HG03045 (cell line): ENCODE data around the gene PPP4R3B.

Experiments
- ATAC-seq: cut with Tn5 transposase; IDR thresholded peaks from one replicate; pipeline ENCODE4 v1.9.1; 2021; ENCODE audit warnings: mild to moderate bottlenecking, moderate library complexity; ENCODE audit not compliant: unreplicated experiment

PPP4R3B gene

GRCh38 chr2:55617175-55618024, at the start of gene PPP4R3B:
PPP4R3B (minus strand) TSS chr2:55617622; CDS start chr2:55617285, 337 bp downstream.
- peak; percentile 85 for ATAC-seq

DNA sequence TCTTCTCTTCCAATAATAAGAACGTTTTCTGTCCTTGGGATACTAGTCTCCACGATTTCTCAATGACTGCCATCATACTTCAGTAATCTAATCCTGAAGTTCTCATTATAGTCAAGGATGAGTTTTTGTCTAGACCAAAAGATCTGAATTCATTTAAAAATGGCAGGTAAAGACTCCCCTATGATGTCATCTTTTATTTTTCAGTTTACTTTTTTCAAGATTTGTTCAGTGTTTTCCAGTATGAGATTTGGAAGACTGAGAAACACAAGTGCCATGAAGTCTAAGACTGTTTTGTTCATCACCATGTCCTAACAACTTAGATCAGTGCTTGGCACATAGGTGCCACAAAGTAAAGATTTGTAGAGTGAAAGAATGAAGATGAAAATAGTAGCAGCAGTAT, 35.8 kb upstream of the PPP4R3B start:
- no peak for ATAC-seq

- ATAC-seq, result no peak
These were observed 31.8 kb upstream of the PPP4R3B start for GRCh38 chr2:55649211-55649610.

DNA sequence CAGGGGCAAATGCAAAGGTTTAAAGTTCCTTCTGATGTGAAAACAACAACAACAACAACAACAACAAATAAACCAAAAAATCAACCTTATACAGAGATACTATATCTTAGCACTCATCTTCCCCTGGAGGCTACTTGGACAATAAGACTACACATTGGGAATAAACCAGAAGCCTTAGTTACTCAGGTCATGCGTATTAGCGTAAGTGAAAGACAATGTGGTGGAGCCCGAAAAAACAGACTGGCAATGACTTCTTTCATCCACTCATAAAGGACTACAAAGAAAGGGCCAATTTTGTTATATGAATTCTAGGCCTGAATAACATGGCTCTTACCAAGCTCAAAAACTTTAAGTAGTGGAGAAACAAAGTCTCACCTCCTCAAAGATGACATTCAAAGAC, 19.4 kb upstream of the PPP4R3B start:
- ATAC-seq, result no peak

DNA sequence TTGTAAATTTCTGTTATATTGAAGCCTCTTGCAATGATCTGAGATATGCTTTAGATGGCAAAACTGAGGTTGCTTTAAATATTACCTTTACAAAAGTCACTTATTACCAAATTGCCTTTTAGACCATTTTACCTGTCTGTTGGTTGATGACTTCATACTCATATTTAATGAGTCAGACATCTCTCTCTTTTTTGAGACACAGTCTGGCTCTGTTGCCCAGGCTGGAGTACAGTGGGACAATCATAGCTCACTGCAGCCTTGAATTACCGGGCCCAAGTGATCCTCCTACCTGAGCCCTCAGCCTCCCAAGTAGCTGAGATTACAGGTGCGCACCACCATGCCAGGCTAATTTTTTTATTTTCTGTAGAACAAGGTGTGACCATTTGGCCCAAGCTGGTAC, 11.5 kb upstream of the PPP4R3B start:
- no peak for ATAC-seq

DNA sequence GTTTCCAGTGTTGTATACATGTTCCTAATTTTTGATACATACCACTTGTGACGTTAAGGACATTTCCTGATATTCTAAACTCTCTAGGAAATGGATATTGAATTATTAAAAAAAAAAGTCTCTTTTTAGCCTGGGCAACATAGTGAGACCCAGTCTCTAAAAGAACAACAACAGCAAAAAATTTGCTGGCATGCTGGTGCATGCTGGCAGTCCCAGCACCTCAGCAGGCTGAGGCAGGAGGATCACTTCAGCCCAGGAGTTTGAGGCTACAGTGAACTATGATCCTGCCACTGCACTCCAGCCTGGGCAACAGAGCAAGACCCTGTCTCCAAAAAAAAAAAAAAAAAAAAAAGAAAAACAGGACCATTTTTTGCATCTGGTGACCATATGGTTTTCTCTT, 10.5 kb upstream of the PPP4R3B start:
- no peak for ATAC-seq

DNA sequence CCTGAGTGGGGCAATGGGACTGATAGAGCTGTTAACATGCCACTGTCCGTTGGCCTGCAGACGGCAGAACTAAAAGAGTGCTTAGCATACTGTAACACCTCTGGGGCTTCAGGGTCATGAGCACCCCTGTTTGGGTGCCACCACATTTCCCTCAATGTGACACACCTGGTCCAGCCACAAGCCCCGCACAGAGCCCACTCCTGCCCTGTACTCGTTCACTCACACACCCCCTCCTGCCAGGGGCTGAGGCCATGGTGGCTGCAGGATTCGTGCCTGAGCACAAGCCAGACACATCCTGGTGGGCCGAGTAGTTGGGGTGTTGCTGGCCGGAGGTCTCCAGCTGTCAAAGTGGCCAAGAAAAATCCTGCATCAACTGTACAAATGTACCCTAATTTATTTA, 4.4 kb upstream of the PPP4R3B start:
- no peak for ATAC-seq

DNA sequence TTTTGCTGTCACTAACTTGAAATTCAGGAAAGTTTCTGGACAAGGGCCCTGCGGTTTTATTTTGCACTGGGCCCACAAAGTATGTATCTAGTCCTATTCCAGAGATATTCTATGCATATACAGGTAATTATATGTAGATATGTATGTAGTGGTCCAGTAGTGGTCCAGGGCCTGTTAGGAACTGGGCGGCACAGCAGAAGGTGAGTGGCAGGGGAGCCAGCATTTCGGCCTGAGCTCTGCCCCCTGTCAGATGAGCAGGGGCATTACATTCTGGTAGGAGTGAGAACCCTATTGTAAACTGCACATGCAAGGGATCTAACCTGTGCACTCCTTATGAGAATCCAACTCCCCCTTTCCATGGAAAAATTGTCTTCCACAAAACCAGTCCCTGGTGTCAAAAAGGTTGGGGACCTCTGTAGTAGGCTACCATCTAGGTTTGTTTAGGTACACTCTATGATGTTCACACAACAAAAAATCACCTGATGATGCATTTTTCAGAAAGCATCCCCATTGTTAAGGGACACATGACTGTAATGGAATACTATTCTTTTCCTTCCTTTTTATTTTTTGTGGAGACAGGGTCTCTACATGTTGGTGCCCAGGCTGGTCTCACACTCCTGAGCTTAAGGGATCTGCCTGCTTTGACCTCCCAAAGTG, 2.8 kb upstream of the PPP4R3B start:
- ATAC-seq, result no peak

- ATAC-seq, result peak; percentile 30
These were observed 1.0 kb upstream of the PPP4R3B start for GRCh38 chr2:55618275-55619055.

DNA sequence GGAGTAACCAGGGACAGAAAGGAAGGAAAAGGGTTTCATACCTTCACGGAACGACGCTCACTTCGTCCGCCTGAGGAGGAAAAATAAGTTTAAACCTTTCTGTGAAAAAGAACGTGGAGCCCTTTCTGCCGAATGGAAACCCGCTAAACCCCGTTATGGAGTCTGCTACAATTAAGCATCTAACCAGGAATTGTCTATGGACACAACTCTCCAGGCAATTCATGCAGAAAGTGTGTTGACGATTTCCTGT, 528 bp upstream of the PPP4R3B start:
- no peak for ATAC-seq

DNA sequence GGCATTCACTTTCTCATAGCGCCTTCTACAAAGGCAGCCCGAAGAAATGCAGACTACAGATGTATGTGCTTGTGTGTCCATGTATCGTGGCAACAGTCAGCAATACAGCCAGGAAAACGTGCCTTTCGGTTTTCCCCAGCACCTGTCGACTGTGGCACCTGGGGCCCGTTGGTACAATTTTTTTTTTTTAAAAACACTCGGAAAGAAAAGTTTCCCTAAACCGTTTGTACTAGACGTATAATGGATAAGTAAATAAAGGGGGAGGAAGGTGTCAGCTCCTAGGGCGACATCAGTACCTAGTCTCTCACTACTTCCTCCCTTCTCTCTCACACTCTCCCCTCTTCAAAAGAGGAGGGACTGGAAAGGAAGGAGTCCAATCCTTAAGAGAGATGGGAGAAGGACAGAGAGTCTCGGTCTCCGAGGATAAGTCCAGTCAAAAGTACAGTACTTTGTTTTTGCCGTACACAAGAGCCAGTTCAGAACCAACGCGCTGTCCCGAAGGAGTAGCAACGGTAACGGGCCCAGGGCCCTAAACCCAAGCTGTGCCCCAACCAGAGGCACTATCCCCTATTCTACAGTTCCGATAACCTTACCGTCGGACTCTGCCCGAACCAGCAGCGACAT, 759 bp downstream of the PPP4R3B start:
- peak; percentile 26 for ATAC-seq

- ATAC-seq, result no peak
These were observed 5.4 kb downstream of the PPP4R3B start for GRCh38 chr2:55611997-55612396.

DNA sequence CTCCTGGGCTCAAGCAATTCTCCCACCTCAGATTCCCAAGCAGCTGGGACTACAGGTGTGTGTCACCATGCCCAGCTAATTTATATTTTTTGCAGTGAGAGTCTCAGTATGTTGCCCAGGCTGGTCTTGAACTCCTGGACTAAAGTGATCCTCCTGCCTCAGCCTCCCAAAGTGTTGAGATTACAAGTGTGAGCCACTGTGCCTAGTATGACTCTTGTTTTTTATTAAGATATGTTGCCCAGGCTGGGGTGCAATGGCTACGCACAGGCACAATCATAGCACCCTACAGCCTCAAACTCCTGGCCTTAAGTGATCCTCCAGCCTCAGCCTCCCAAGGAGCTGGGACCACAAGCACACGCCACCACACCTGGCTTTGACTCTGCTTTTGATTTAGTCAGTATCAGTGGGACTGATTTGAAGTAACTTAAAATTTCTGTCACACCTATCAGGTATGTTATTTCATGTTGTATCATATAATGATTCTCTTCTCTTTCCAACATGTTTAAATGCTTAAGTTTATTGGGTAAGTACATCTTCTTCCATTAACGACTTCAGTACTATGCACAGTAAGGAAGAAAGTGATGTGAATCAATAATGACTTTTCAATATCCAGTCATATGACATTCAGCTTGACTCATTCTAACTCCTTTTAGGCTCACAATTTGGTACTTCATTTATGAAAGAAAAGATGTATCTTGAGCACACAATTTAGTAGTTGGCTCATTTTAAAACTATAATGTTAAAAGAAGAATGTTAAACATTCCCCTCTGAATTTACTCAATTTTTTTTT, 6.3 kb downstream of the PPP4R3B start:
- no peak for ATAC-seq

GRCh38 chr2:55609938-55610578, 7.4 kb downstream of the PPP4R3B start:
- no peak for ATAC-seq

DNA sequence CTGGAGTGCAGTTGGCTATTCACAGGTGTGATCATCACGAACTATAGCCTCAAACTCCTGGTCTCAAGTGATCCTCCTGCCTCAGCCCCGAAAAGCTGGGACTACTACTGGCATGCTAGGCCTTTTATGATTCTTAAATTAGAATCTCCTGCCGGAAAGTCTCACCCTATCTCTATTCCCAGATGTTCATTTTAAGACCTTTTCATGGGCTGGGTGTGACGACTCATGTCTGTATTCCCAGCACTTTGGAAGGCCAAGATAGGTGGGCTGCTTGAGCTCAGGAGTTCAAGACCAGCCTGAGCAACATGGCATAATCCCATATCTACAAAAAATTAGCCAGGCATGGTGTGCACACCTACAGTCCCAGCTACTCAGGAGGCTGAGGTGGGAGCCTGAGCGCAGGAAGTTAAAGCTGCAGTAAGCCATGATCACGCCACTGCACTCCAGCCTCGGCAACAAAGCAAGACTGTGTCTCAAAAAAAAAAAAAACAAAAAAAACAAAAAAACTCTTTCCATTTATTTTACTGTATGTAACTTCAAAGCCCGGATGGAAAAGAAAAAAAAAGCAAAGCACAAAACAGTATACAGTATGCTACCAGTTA, 8.1 kb downstream of the PPP4R3B start:
- ATAC-seq, result no peak

DNA sequence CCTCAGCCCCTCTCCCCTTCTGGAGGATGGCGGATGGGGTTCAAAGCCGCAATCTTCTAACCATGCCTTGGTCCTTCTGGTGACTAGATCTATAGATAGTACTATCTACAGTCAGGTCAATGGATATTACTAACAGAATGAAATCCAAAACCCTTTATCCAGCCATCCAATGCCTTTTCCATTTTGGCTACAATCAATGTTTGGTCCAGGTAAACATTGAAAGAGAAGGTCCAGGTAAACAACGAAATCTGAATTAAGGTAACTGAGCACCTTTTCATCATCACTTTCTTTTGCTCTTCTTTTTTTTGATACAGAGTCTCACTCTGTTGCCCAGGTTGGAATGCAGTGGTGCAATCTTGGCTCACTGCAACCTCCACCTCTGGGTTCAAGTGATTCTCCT, 9.7 kb downstream of the PPP4R3B start:
- ATAC-seq, result no peak

GRCh38 chr2:55604027-55604565, 13.3 kb downstream of the PPP4R3B start:
- ATAC-seq, result no peak

DNA sequence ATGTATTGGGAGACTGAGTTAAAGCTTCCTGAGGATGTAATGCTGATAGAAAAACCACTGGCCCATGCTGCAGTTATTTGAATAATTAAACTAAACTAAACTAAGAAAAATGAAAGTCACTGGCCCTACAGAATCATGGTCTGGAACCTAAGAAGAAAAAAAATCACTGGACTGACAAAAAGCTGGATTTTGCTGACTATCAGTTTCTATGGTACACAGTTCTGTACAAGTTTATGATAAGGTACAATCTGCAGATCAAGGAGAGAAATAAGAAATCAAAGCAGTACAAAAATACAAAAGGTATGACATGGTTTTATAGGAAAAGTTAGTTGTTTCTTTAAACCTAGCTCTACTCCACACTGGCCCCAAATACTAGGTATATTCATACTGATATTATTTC, 15.6 kb downstream of the PPP4R3B start:
- ATAC-seq, result no peak

- ATAC-seq, result no peak
These were observed 19.2 kb downstream of the PPP4R3B start for GRCh38 chr2:55598056-55598795.
